Stimulated activated naive CD8-positive, alpha-beta T cell treated with anti-CD3 and anti-CD28 coated beads, Interleukin-15, amount 100 ng/mL, for 72 hours (primary cell): Measurements from ENCODE around the gene MTOR.

ENCODE experiments used
- ATAC-seq: fragments of 150-1000 bp; cut with Tn5 transposase; 2 replicates; pipeline ENCODE4 v1.10.0; 2021; ENCODE audit warnings: mild to moderate bottlenecking, moderate library complexity
- DNase-seq, 2 donors: peaks; one replicate each; pipeline ENCODE4 v3.0.0; 2021 to 2022
- H3K27ac Mint-ChIP-seq, 2 donors: one replicate each; pipeline ENCODE4 v1.8.0; 2022; ENCODE audit warnings: mild to moderate bottlenecking in 2 of 2, mixed read lengths in 2 of 2, moderate library complexity in 2 of 2
- H3K27me3 Mint-ChIP-seq: one replicate; pipeline ENCODE4 v1.8.0; 2022; ENCODE audit warnings: mixed read lengths
- H3K4me1 Mint-ChIP-seq: one replicate; pipeline ENCODE4 v1.8.0; 2022; ENCODE audit warnings: mild to moderate bottlenecking, mixed read lengths
- H3K4me3 Mint-ChIP-seq, 2 donors: one replicate each; pipeline ENCODE4 v1.8.0; 2022; ENCODE audit warnings: mild to moderate bottlenecking in 2 of 2, mixed read lengths in 2 of 2, moderate library complexity in 1 of 2
- H3K9me3 Mint-ChIP-seq, 2 donors: one replicate each; pipeline ENCODE4 v1.8.0; 2022; ENCODE audit warnings: mixed read lengths in 2 of 2

Gene MTOR

GRCh38 chr1:11142618-11143391 is 119.5 kb downstream of the MTOR start:
- DNase-seq (no peak), ATAC-seq (no peak)
- no peaks in the 10 kb centered on the region for H3K27me3 Mint-ChIP-seq
- peak overlapping the region; percentile 20 to 36 for H3K27ac Mint-ChIP-seq
- no peaks in the 10 kb centered on the region for H3K9me3 Mint-ChIP-seq
- peaks cover 20% of the 10 kb centered on the region for H3K4me1 Mint-ChIP-seq
- no peak overlapping the region for H3K4me3 Mint-ChIP-seq

GRCh38 chr1:11138952-11139351 is 123.4 kb downstream of the MTOR start:
- peak overlapping the region; percentile 27 to 49 for H3K27ac Mint-ChIP-seq
- no peaks in the 10 kb centered on the region for H3K27me3 Mint-ChIP-seq
- ATAC-seq (no peak), DNase-seq (no peak)
- peaks cover 15% of the 10 kb centered on the region for H3K4me1 Mint-ChIP-seq
- H3K9me3 Mint-ChIP-seq, result no peaks in the 10 kb centered on the region
- H3K4me3 Mint-ChIP-seq, result no peak overlapping the region

GRCh38 chr1:11138029-11138428 is 124.3 kb downstream of the MTOR start:
- Mint-ChIP-seq H3K27me3 (no peaks in the 10 kb centered on the region), H3K4me3 (no peak overlapping the region), H3K9me3 (no peaks in the 10 kb centered on the region), H3K4me1 (peaks cover 6% of the 10 kb centered on the region), H3K27ac (peak overlapping the region; percentile 8 to 28)
- no peak for ATAC-seq
- no peak for DNase-seq

GRCh38 chr1:11134898-11135266 is 127.5 kb downstream of the MTOR start:
- ATAC-seq, result no peak
- H3K27ac Mint-ChIP-seq, result peak overlapping the region in 1 of 2 donors; percentile 23
- no peaks in the 10 kb centered on the region for H3K27me3 Mint-ChIP-seq
- no peaks in the 10 kb centered on the region for H3K4me1 Mint-ChIP-seq
- no peak overlapping the region for H3K4me3 Mint-ChIP-seq
- no peaks in the 10 kb centered on the region for H3K9me3 Mint-ChIP-seq
- no peak for DNase-seq

- ATAC-seq, result no peak
- H3K27ac Mint-ChIP-seq, result no peak overlapping the region
- no peak for DNase-seq
- H3K4me1 Mint-ChIP-seq, result no peaks in the 10 kb centered on the region
- no peaks in the 10 kb centered on the region for H3K9me3 Mint-ChIP-seq
- no peak overlapping the region for H3K4me3 Mint-ChIP-seq
- H3K27me3 Mint-ChIP-seq, result no peaks in the 10 kb centered on the region
Measured at GRCh38 chr1:11134251-11134897, 128.0 kb downstream of the MTOR start.

- Mint-ChIP-seq H3K27ac (no peak overlapping the region), H3K4me1 (no peaks in the 10 kb centered on the region), H3K9me3 (no peaks in the 10 kb centered on the region)
Measured at GRCh38 chr1:11132563-11133293, 129.6 kb downstream of the MTOR start.

GRCh38 chr1:11131816-11132215 is 130.5 kb downstream of the MTOR start:
- Mint-ChIP-seq H3K4me1 (no peaks in the 10 kb centered on the region), H3K4me3 (no peak overlapping the region)

More at GRCh38 chr1:11132563-11133293, 129.6 kb downstream of the MTOR start:
- ATAC-seq (no peak), DNase-seq (no peak)
- no peak overlapping the region for H3K4me3 Mint-ChIP-seq
- H3K27me3 Mint-ChIP-seq, result no peaks in the 10 kb centered on the region

GRCh38 chr1:11130406-11130805 is 131.9 kb downstream of the MTOR start:
- H3K27me3 Mint-ChIP-seq, result no peaks in the 10 kb centered on the region
- ATAC-seq (no peak), DNase-seq (no peak)
- H3K4me1 Mint-ChIP-seq, result peaks cover 5% of the 10 kb centered on the region
- no peak overlapping the region for H3K4me3 Mint-ChIP-seq
- H3K27ac Mint-ChIP-seq, result no peak overlapping the region
- no peaks in the 10 kb centered on the region for H3K9me3 Mint-ChIP-seq

More at GRCh38 chr1:11131816-11132215, 130.5 kb downstream of the MTOR start:
- ATAC-seq (no peak), DNase-seq (no peak)
- no peaks in the 10 kb centered on the region for H3K9me3 Mint-ChIP-seq
- no peaks in the 10 kb centered on the region for H3K27me3 Mint-ChIP-seq
- peak overlapping the region in 1 of 2 donors; percentile 21 for H3K27ac Mint-ChIP-seq

GRCh38 chr1:11129649-11130390 is 132.5 kb downstream of the MTOR start:
- H3K4me3 Mint-ChIP-seq, result no peak overlapping the region
- H3K27ac Mint-ChIP-seq, result peak overlapping the region; percentile 28 to 42
- no peaks in the 10 kb centered on the region for H3K9me3 Mint-ChIP-seq
- ATAC-seq (no peak), DNase-seq (no peak)
- no peaks in the 10 kb centered on the region for H3K27me3 Mint-ChIP-seq
- peaks cover 11% of the 10 kb centered on the region for H3K4me1 Mint-ChIP-seq

- no peaks in the 10 kb centered on the region for H3K27me3 Mint-ChIP-seq
- no peaks in the 10 kb centered on the region for H3K9me3 Mint-ChIP-seq
- DNase-seq (no peak), ATAC-seq (no peak)
- no peak overlapping the region for H3K4me3 Mint-ChIP-seq
- peaks cover 11% of the 10 kb centered on the region for H3K4me1 Mint-ChIP-seq
- no peak overlapping the region for H3K27ac Mint-ChIP-seq
Measured at GRCh38 chr1:11126569-11126968, 135.8 kb downstream of the MTOR start.

GRCh38 chr1:11125931-11126330 is 136.4 kb downstream of the MTOR start:
- Mint-ChIP-seq H3K27me3 (no peaks in the 10 kb centered on the region), H3K4me3 (no peak overlapping the region), H3K9me3 (no peaks in the 10 kb centered on the region), H3K27ac (no peak overlapping the region), H3K4me1 (peaks cover 11% of the 10 kb centered on the region)
- DNase-seq (no peak), ATAC-seq (no peak)

GRCh38 chr1:11124965-11125364 is 137.4 kb downstream of the MTOR start:
- Mint-ChIP-seq H3K27me3 (no peaks in the 10 kb centered on the region), H3K27ac (no peak overlapping the region), H3K4me1 (peaks cover 11% of the 10 kb centered on the region), H3K9me3 (no peaks in the 10 kb centered on the region), H3K4me3 (no peak overlapping the region)
- ATAC-seq (no peak), DNase-seq (no peak)

GRCh38 chr1:11116318-11116717 is 146.0 kb downstream of the MTOR start:
- ATAC-seq (no peak), DNase-seq (no peak)
- no peak overlapping the region for H3K27ac Mint-ChIP-seq
- no peaks in the 10 kb centered on the region for H3K4me1 Mint-ChIP-seq
- H3K27me3 Mint-ChIP-seq, result no peaks in the 10 kb centered on the region
- no peak overlapping the region for H3K4me3 Mint-ChIP-seq
- H3K9me3 Mint-ChIP-seq, result no peaks in the 10 kb centered on the region

- H3K4me1 Mint-ChIP-seq, result no peaks in the 10 kb centered on the region
- H3K9me3 Mint-ChIP-seq, result no peaks in the 10 kb centered on the region
- DNase-seq (no peak), ATAC-seq (no peak)
- H3K27ac Mint-ChIP-seq, result no peak overlapping the region
- no peaks in the 10 kb centered on the region for H3K27me3 Mint-ChIP-seq
- H3K4me3 Mint-ChIP-seq, result no peak overlapping the region
Measured at GRCh38 chr1:11114966-11115365, 147.4 kb downstream of the MTOR start.

GRCh38 chr1:11109047-11109760 is 153.1 kb downstream of the MTOR start:
- peak overlapping the region in 1 of 2 donors; percentile 74 for H3K27ac Mint-ChIP-seq
- no peaks in the 10 kb centered on the region for H3K9me3 Mint-ChIP-seq
- no peaks in the 10 kb centered on the region for H3K27me3 Mint-ChIP-seq
- H3K4me3 Mint-ChIP-seq, result no peak overlapping the region
- DNase-seq, result no peak
- ATAC-seq, result no peak
- H3K4me1 Mint-ChIP-seq, result no peaks in the 10 kb centered on the region
